ENCODE measurements around the gene BMPR1B. TPM values are rescaled to one million over a fixed set of nuclear protein-coding genes. Genes with fewer than 3 reads are reported as not detected.

The BMPR1B gene
- total and polyA plus RNA-seq, 2 of the 8 experiments (the other 6 are each of a cell fraction or from before 2014, with no cell fraction given): 0.14 to 1.1 TPM

GRCh38 chr4:94827481-94828110, 69.8 kb downstream of the BMPR1B start (continued):
- TF ChIP-seq CHD7 (IDR thresholded peaks at IDR 0.05; ENCODE audit: insufficient replicate concordance, low read length): no peak
- no peak for TF ChIP-seq RXRA (IDR thresholded peaks at IDR 0.05; ENCODE audit: insufficient read depth, low read depth, low read length)
- TF ChIP-seq TEAD4 (IDR thresholded peaks at IDR 0.05; ENCODE audit: low read depth, low read length): no peak
- no peak for TF ChIP-seq HDAC6 (IDR thresholded peaks at IDR 0.05; ENCODE audit: low read depth, low read length)

All from H1 (cell line).